Tibial artery (tissue), 4 donors: ENCODE data around the gene NR2F2.
A peak's percentile ranks its signal among the peaks of the same experiment; 100 is the strongest.

Source experiments
- DNase-seq, 2 donors: peaks; one replicate each; pipeline ENCODE4 v3.0.0-alpha.2; 2019
- H3K27ac ChIP-seq, 2 donors: fragments of 200-600 bp; sonication (generic) in 1 of 2; 1 replicate in 1 of 2; 2 replicates in 1 of 2; pipeline ENCODE4 v1.5.1; 2018 to 2019; ENCODE audit warnings: mild to moderate bottlenecking in 1 of 2
- H3K27me3 ChIP-seq, 2 donors: fragments of 200-600 bp; sonication (generic) in 1 of 2; one replicate each; pipeline versions ENCODE4 v1.5.1 to v1.6.0; 2016 to 2019
- H3K36me3 ChIP-seq, 3 donors: fragments of 200-600 bp; sonication (generic) in 2 of 3; one replicate each; pipeline ENCODE4 v1.5.1; 2016 to 2019; ENCODE audit warnings: mild to moderate bottlenecking in 2 of 3
- H3K4me1 ChIP-seq, 4 donors: fragments of 200-600 bp; sonication (generic) in 2 of 4; 1 replicate in 3 of 4; 2 replicates in 1 of 4; pipeline ENCODE4 v1.5.1; 2016 to 2019
- H3K4me3 ChIP-seq, 2 donors: fragments of 200-600 bp; sonication (generic) in 1 of 2; 1 replicate in 1 of 2; 2 replicates in 1 of 2; pipeline ENCODE4 v1.5.1; 2018 to 2019; ENCODE audit warnings: mild to moderate bottlenecking in 2 of 2
- H3K9me3 ChIP-seq, 3 donors: fragments of 200-600 bp; sonication (generic) in 1 of 3; one replicate each; pipeline ENCODE4 v1.5.1; 2016 to 2019
- intact Hi-C: fragments of 100-400 bp; cut with DNase I; formaldehyde crosslinking; loops from one replicate; pipeline ENCODE4 v1.15.0; 2023; ENCODE audit warnings: low total_unique reads
- TF ChIP-seq, protein P1 (sequence below), 2 experiments: fragments of 200-600 bp in 1 of 2; fragments of 450-650 bp in 1 of 2; IDR thresholded peaks; one replicate each; pipeline ENCODE4 v1.5.1; 2017 to 2019; ENCODE audit warnings: antibody characterized with exemption in 2 of 2, mild to moderate bottlenecking in 1 of 2, moderate library complexity in 1 of 2

NR2F2 gene

DNA sequence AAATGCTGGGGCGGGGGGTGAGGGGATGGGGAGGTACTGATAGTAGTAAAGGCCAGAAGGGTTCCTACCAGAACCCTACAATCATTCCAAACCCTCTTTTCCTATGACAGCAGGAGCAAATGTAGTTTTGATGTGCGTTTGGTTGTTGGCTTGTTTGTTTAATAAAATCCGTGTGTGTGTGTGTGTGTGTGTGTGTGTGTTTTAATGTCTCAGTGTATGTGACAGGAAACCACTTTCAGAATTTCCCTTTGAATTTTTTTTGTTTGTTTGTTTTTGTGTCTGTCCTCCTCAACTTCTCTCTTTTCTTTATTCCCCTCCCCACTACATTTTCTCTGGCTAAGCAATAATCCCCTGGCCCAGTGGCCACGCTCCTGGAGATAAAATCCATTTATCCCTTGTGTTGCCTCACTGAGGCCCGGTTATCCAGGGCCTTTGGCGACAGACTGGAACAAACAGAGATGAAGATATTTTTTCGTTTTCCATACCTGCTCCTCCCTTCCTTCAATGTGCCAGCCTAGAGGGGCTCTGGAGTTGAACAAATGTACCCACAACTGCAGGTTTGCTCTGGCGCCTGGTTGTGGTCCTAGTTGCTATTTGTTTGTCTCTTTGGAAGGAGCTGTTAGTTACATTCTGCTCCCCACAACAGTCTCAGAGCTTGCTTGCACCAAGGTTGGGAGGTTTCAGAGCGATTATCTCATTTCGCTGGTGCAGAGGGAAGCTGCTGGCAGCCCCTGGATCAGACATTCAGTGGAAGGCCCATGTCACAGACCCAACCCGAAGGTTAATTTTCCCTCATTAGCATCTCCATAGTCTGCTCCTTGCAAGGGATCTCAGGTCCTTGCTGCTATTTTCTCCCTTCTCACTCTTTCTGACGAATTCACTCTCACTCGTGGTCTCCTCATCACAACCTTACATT is 17.9 kb downstream of the NR2F2 start:
- Histone ChIP-seq H3K27ac (peak overlapping the region; percentile 97 to 99), H3K36me3 (peaks cover 0 to 11% (median 0%) of the 10 kb centered on the region in 3 donors), H3K9me3 (no peaks in the 10 kb centered on the region), H3K4me1 (peaks cover 0 to 86% (median 40%) of the 10 kb centered on the region in 4 donors), H3K27me3 (no peaks in the 10 kb centered on the region), H3K4me3 (peak overlapping the region; percentile 92 to 97)
- DNase-seq: peak in 1 of 2 donors; percentile 16
- TF ChIP-seq, protein P1, sequence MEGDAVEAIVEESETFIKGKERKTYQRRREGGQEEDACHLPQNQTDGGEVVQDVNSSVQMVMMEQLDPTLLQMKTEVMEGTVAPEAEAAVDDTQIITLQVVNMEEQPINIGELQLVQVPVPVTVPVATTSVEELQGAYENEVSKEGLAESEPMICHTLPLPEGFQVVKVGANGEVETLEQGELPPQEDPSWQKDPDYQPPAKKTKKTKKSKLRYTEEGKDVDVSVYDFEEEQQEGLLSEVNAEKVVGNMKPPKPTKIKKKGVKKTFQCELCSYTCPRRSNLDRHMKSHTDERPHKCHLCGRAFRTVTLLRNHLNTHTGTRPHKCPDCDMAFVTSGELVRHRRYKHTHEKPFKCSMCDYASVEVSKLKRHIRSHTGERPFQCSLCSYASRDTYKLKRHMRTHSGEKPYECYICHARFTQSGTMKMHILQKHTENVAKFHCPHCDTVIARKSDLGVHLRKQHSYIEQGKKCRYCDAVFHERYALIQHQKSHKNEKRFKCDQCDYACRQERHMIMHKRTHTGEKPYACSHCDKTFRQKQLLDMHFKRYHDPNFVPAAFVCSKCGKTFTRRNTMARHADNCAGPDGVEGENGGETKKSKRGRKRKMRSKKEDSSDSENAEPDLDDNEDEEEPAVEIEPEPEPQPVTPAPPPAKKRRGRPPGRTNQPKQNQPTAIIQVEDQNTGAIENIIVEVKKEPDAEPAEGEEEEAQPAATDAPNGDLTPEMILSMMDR (IDR thresholded peaks at IDR 0.05): no peak
- intact Hi-C loops: loop anchor here (10.0 kb wide), 1 partner anchor 1324 kb away; no protein-coding TSS in a partner anchor

DNA sequence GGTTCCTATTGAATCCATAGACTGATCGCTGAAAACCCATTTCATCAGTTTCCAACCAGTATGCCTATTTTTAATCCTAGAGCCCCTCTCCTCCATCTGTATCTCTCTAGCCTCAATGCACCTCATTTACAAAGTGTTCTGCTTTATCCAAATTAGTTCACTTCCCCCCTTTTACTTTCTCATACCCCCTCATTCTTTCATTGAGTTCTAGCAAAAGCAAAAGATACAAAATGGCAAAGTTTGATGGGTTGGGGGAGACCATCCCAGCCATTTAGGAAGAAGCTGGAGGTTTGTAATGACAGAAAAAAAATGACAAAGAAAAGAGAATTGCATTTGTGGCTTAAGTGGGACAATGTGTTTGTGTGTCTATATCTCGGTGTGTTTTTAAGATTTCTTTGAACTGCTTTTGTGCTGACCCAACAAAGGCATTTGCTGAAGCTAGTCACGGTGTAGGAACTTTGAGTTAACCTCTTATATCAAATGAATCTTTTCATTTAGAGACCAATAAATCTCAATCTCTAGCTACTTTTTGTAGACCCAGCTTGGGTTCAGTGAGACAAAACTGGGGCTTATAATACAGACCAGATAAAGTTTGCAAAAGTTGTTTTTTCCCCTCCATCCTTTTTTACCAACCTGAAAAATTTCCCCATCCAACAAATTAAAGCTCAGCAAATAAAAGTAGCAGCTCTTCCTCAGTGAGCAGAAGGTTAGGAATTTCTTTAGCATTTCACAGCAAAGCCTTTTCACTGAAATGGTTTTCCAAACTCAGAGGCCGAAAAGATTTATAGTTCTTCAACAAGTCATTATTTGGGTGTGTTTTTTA is 18.7 kb downstream of the NR2F2 start:
- intact Hi-C loops: loop anchor here (10.0 kb wide), 1 partner anchor 1324 kb away; no protein-coding TSS in a partner anchor
- peak overlapping the region; percentile 92 to 97 for H3K4me3 ChIP-seq

DNA sequence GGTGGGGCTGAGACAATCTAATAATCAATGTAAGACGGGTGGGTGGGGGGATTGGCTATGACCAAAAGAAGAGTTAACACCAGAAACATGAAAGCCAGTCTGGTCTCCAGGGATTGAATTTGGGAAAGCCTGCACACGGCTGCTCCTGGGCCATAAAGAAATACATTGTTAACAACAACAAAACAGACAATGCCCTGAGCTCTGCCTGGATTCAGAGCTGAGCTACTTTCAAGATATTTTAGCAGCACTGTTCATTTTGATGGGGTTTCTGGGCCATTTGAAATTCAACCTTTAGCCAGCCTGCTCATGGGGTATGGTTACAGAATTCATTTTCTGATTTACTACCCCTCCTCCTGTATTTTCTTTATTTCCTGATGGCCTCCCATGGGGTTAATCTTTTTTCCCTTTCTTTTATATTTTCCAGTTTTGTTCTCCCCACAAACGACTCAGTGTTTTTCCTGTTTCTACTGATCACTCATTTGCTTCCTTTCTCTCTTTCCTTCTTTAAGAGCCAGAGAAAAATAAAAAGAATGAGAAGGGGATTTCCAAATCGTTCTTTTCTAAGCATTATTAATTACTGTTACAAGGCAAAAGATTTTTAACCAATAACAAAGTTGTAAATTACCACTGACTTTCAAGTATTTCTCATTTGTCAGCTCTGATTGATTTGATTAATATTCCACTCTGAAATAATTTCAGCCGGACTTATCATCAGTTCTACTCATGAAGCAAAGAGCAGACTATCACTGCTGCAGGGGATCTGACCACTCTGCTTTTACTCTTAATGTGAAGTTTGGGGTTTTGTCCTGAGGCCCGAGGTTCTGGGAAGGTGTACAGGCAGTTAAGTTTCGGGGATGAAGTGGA is 19.6 kb downstream of the NR2F2 start:
- H3K4me1 ChIP-seq: peaks cover 0 to 74% (median 28%) of the 10 kb centered on the region in 4 donors
- TF ChIP-seq, protein P1 (IDR thresholded peaks at IDR 0.05): no peak
- H3K9me3 ChIP-seq: no peaks in the 10 kb centered on the region
- peak overlapping the region; percentile 92 to 97 for H3K4me3 ChIP-seq
- peak in 1 of 2 donors; percentile 14 for DNase-seq
- H3K36me3 ChIP-seq: no peaks in the 10 kb centered on the region
- H3K27me3 ChIP-seq: no peaks in the 10 kb centered on the region
- peak overlapping the region; percentile 97 to 99 for H3K27ac ChIP-seq
- intact Hi-C loops: loop anchor here (10.0 kb wide), 2 partner anchors 1325 to 1675 kb away; no protein-coding TSS in a partner anchor

More for the DNA sequence above, 18.7 kb downstream of the NR2F2 start:
- Histone ChIP-seq H3K4me1 (peaks cover 0 to 82% (median 36%) of the 10 kb centered on the region in 4 donors), H3K36me3 (peaks cover 0 to 5% (median 0%) of the 10 kb centered on the region in 3 donors), H3K27ac (peak overlapping the region; percentile 97 to 99), H3K27me3 (no peaks in the 10 kb centered on the region), H3K9me3 (no peaks in the 10 kb centered on the region)
- no peak for DNase-seq
- TF ChIP-seq, protein P1 (IDR thresholded peaks at IDR 0.05): no peak

DNA sequence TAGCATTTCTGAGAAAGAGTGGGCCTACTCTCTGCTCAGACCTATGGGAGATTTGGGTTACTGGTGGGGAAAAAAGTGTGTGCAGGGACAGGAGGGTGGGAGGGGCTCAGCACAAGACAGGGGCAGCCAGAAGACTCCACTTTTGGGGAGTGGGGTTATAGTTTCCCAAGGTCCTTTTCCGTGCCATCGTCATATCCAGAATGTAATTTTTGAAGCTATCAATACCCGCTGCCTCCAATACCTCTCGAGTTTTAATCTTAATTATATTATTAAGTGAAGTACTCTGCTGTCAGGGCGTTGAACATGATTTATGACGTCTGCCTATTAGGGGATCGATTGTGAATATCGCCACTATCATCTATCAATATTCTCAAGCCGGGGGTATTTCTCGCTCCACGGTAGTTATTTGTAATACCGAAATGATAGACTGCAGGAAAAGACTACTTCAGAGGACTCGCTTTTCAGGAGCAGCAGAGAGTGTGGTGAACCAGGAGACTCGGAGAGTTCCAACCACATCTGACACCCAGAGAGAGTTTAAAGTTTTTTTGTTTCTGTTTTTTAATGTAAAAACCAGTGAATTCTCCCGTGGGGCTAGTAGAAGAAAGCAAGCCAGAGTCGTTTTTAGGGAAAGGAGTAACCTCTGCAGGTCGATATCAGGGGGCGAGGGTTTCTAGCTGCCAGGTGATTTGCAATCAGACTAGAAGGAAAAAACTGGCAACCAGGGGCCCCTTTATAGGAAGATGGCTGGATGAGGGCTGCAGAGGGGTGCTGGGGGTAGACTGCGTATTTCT is 20.6 kb downstream of the NR2F2 start:
- peaks cover 0 to 81% (median 37%) of the 10 kb centered on the region in 4 donors for H3K4me1 ChIP-seq
- intact Hi-C loops: loop anchor here (10.0 kb wide), 1 partner anchor 1676 kb away; no protein-coding TSS in a partner anchor
- no peaks in the 10 kb centered on the region for H3K9me3 ChIP-seq
- H3K27ac ChIP-seq: peak overlapping the region; percentile 97 to 99
- peak in 1 of 2 donors; percentile 17 for DNase-seq
- no peaks in the 10 kb centered on the region for H3K36me3 ChIP-seq
- TF ChIP-seq, protein P1 (IDR thresholded peaks at IDR 0.05): no peak
- peak overlapping the region; percentile 43 to 97 for H3K4me3 ChIP-seq
- H3K27me3 ChIP-seq: no peaks in the 10 kb centered on the region
